ENCODE data around the gene SH3D19.

DNA sequence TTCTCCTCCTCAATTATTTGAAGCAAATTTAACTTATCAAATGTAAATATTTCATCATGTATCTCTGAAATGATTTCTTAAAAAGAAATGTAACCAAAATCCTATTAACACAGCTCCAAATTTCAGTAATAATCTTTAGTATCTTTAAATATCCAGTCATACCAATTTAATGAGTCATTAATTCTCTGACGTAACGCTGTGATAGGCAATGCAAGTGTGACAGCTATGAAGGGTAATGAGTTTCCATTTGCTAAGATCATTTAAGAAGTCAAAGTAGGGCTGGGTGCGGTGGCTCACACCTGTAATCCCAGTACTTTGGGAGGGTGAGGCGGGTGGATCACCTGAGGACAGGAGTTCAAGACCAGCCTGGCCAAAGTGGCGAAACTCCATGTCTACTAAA is 210.4 kb downstream of the SH3D19 start:
- TF ChIP-seq RAD21 (IDR thresholded peaks at IDR 0.05; ENCODE audit: low read depth), result no peak
- TF ChIP-seq, protein P1, sequence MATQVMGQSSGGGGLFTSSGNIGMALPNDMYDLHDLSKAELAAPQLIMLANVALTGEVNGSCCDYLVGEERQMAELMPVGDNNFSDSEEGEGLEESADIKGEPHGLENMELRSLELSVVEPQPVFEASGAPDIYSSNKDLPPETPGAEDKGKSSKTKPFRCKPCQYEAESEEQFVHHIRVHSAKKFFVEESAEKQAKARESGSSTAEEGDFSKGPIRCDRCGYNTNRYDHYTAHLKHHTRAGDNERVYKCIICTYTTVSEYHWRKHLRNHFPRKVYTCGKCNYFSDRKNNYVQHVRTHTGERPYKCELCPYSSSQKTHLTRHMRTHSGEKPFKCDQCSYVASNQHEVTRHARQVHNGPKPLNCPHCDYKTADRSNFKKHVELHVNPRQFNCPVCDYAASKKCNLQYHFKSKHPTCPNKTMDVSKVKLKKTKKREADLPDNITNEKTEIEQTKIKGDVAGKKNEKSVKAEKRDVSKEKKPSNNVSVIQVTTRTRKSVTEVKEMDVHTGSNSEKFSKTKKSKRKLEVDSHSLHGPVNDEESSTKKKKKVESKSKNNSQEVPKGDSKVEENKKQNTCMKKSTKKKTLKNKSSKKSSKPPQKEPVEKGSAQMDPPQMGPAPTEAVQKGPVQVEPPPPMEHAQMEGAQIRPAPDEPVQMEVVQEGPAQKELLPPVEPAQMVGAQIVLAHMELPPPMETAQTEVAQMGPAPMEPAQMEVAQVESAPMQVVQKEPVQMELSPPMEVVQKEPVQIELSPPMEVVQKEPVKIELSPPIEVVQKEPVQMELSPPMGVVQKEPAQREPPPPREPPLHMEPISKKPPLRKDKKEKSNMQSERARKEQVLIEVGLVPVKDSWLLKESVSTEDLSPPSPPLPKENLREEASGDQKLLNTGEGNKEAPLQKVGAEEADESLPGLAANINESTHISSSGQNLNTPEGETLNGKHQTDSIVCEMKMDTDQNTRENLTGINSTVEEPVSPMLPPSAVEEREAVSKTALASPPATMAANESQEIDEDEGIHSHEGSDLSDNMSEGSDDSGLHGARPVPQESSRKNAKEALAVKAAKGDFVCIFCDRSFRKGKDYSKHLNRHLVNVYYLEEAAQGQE (IDR thresholded peaks at IDR 0.05; ENCODE audit: low read depth), result no peak
- no peak for TF ChIP-seq EP300 (IDR thresholded peaks at IDR 0.05; ENCODE audit: borderline replicate concordance)
- TF ChIP-seq CEBPB (IDR thresholded peaks at IDR 0.05), result no peak
- no peak for TF ChIP-seq TAF1 (IDR thresholded peaks at IDR 0.05; ENCODE audit: low read depth)
- TF ChIP-seq, protein P2, sequence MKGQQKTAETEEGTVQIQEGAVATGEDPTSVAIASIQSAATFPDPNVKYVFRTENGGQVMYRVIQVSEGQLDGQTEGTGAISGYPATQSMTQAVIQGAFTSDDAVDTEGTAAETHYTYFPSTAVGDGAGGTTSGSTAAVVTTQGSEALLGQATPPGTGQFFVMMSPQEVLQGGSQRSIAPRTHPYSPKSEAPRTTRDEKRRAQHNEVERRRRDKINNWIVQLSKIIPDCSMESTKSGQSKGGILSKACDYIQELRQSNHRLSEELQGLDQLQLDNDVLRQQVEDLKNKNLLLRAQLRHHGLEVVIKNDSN (IDR thresholded peaks at IDR 0.05), result no peak
- no peak for TF ChIP-seq CREB1 (IDR thresholded peaks at IDR 0.05; ENCODE audit: low read depth)
- no peak for TF ChIP-seq YY1 (IDR thresholded peaks at IDR 0.05; ENCODE audit: low read depth)
- TF ChIP-seq EGR1 (IDR thresholded peaks at IDR 0.05), result no peak
- TF ChIP-seq TCF12 (IDR thresholded peaks at IDR 0.05; ENCODE audit: low read depth), result no peak

Measured in Ishikawa (cell line).